ENCODE data around the gene CDC42BPB.

CDC42BPB gene

GRCh38 chr14:103008126-103008525 lies 49.2 kb downstream of the CDC42BPB start:
- Histone ChIP-seq H3K27ac (ENCODE audit: low read depth, low read length) (no peak overlapping the region), H3K36me3 (ENCODE audit: control insufficient read depth, insufficient read depth, low read length) (peaks cover 15% of the 10 kb centered on the region), H3K4me1 (ENCODE audit: control insufficient read depth, insufficient read depth, low read length) (no peaks in the 10 kb centered on the region), H3K27me3 (ENCODE audit: control insufficient read depth, insufficient read depth, low read length) (no peaks in the 10 kb centered on the region), H3K9ac (ENCODE audit: low read length) (no peak overlapping the region), H3K4me3 (ENCODE audit: low read length) (no peak overlapping the region)

DNA sequence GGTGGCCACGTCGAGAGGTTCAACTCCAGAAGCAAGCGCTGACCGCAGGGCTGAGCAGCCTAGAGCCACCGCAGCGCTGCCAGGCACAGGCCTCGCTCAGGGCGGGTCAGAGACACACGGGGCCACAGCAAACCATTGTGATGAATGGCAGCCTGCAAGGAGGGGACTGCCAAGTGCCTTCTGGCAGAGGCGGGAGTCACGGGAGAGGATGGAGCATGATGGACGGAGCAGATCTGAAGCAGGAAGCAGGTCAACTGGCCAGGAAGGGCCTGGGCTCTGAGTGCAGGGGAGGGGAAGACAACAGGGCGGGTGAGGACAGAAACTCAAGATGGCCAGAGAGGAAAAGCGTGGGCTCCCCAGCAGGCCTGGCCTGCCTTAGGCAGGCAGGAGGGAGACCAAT lies 49.8 kb downstream of the CDC42BPB start:
- H3K27me3 ChIP-seq (ENCODE audit: control insufficient read depth, insufficient read depth, low read length) = no peaks in the 10 kb centered on the region
- no peak overlapping the region for H3K27ac ChIP-seq (ENCODE audit: low read depth, low read length)
- peaks cover 20% of the 10 kb centered on the region for H3K36me3 ChIP-seq (ENCODE audit: control insufficient read depth, insufficient read depth, low read length)
- no peak overlapping the region for H3K9ac ChIP-seq (ENCODE audit: low read length)
- H3K4me3 ChIP-seq (ENCODE audit: low read length) = no peak overlapping the region
- no peaks in the 10 kb centered on the region for H3K4me1 ChIP-seq (ENCODE audit: control insufficient read depth, insufficient read depth, low read length)

DNA sequence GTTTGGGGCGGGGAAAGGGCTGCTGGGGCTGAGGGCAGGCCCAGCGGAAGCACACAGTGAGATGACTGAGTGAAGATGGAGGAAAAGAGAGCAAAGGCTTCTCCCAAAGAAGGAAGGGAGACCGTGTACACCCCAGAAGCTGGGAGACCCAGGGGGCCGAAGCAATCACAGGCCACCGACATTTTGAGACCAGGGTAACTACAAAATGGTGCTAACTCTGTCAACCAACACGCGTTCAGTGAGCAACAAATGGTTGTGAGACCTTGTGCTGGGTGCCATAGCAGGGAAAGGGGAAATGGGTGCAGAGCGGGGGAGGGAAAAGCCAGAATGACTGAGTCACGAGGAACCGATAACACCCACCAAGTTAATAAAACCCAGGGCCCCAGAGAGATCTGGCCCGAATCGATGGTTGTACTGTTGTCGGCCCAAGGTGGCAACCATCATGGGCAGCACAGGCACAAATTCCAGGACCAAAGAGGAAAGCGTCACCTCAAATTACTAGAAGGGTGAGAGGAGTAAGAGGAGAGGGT lies 50.3 kb downstream of the CDC42BPB start:
- H3K27me3 ChIP-seq (ENCODE audit: control insufficient read depth, insufficient read depth, low read length) = no peaks in the 10 kb centered on the region
- H3K27ac ChIP-seq (ENCODE audit: low read depth, low read length) = no peak overlapping the region
- H3K4me3 ChIP-seq (ENCODE audit: low read length) = no peak overlapping the region
- H3K4me1 ChIP-seq (ENCODE audit: control insufficient read depth, insufficient read depth, low read length) = no peaks in the 10 kb centered on the region
- H3K9ac ChIP-seq (ENCODE audit: low read length) = no peak overlapping the region
- H3K36me3 ChIP-seq (ENCODE audit: control insufficient read depth, insufficient read depth, low read length) = peaks cover 23% of the 10 kb centered on the region

DNA sequence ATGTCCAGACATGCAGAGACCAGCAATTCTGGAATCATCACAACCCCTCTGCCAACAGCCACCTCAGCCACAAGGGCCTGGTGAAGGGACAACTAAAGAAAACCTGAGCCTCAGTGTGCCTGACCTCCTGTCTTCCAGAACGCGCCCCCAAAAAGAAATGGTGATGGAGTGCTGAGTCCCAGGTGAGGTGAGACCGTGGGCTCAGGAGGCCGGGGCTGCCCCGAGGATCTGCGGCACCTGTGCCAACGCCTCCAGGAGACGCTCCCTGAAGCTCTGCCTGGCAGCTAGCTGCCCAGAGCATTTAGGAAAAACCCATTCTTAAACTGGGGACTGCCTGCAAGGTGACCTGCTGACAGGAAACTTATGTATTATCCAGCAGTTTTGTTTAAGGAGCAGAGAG lies 51.2 kb downstream of the CDC42BPB start:
- no peaks in the 10 kb centered on the region for H3K4me1 ChIP-seq (ENCODE audit: control insufficient read depth, insufficient read depth, low read length)
- no peak overlapping the region for H3K4me3 ChIP-seq (ENCODE audit: low read length)
- H3K27ac ChIP-seq (ENCODE audit: low read depth, low read length) = no peak overlapping the region
- no peak overlapping the region for H3K9ac ChIP-seq (ENCODE audit: low read length)
- H3K36me3 ChIP-seq (ENCODE audit: control insufficient read depth, insufficient read depth, low read length) = peaks cover 23% of the 10 kb centered on the region
- H3K27me3 ChIP-seq (ENCODE audit: control insufficient read depth, insufficient read depth, low read length) = no peaks in the 10 kb centered on the region

GRCh38 chr14:103003850-103004249 lies 53.5 kb downstream of the CDC42BPB start:
- no peaks in the 10 kb centered on the region for H3K27me3 ChIP-seq (ENCODE audit: control insufficient read depth, insufficient read depth, low read length)
- H3K4me3 ChIP-seq (ENCODE audit: low read length) = no peak overlapping the region
- H3K9ac ChIP-seq (ENCODE audit: low read length) = no peak overlapping the region
- no peak overlapping the region for H3K27ac ChIP-seq (ENCODE audit: low read depth, low read length)
- no peaks in the 10 kb centered on the region for H3K4me1 ChIP-seq (ENCODE audit: control insufficient read depth, insufficient read depth, low read length)
- peaks cover 28% of the 10 kb centered on the region for H3K36me3 ChIP-seq (ENCODE audit: control insufficient read depth, insufficient read depth, low read length)

DNA sequence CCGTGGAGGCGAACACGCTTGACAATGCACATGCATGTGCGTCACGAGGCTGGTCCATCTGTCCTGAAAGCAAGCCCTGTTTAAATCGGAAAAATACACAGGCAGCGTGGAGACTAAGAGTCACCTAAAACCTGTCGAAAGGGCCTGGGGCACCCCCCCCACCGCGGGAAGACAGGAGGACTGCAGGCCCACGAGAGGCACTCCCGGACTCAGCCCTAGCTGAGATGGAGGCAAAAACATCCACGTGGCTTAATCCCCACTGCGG lies 54.1 kb downstream of the CDC42BPB start:
- Histone ChIP-seq H3K27ac (ENCODE audit: low read depth, low read length) (no peak overlapping the region), H3K4me1 (ENCODE audit: control insufficient read depth, insufficient read depth, low read length) (no peaks in the 10 kb centered on the region), H3K9ac (ENCODE audit: low read length) (no peak overlapping the region), H3K4me3 (ENCODE audit: low read length) (no peak overlapping the region), H3K36me3 (ENCODE audit: control insufficient read depth, insufficient read depth, low read length) (peaks cover 23% of the 10 kb centered on the region), H3K27me3 (ENCODE audit: control insufficient read depth, insufficient read depth, low read length) (no peaks in the 10 kb centered on the region)

GRCh38 chr14:103002578-103003350 lies 54.6 kb downstream of the CDC42BPB start:
- no peak overlapping the region for H3K27ac ChIP-seq (ENCODE audit: low read depth, low read length)
- H3K9ac ChIP-seq (ENCODE audit: low read length) = no peak overlapping the region
- H3K36me3 ChIP-seq (ENCODE audit: control insufficient read depth, insufficient read depth, low read length) = peaks cover 20% of the 10 kb centered on the region
- no peak overlapping the region for H3K4me3 ChIP-seq (ENCODE audit: low read length)
- no peaks in the 10 kb centered on the region for H3K4me1 ChIP-seq (ENCODE audit: control insufficient read depth, insufficient read depth, low read length)
- H3K27me3 ChIP-seq (ENCODE audit: control insufficient read depth, insufficient read depth, low read length) = no peaks in the 10 kb centered on the region

- Histone ChIP-seq H3K27me3 (ENCODE audit: control insufficient read depth, insufficient read depth, low read length) (no peaks in the 10 kb centered on the region), H3K9ac (ENCODE audit: low read length) (no peak overlapping the region), H3K4me3 (ENCODE audit: low read length) (no peak overlapping the region), H3K36me3 (ENCODE audit: control insufficient read depth, insufficient read depth, low read length) (peaks cover 13% of the 10 kb centered on the region), H3K27ac (ENCODE audit: low read depth, low read length) (no peak overlapping the region), H3K4me1 (ENCODE audit: control insufficient read depth, insufficient read depth, low read length) (no peaks in the 10 kb centered on the region)
These were observed 55.5 kb downstream of the CDC42BPB start for GRCh38 chr14:103001651-103002396.

DNA sequence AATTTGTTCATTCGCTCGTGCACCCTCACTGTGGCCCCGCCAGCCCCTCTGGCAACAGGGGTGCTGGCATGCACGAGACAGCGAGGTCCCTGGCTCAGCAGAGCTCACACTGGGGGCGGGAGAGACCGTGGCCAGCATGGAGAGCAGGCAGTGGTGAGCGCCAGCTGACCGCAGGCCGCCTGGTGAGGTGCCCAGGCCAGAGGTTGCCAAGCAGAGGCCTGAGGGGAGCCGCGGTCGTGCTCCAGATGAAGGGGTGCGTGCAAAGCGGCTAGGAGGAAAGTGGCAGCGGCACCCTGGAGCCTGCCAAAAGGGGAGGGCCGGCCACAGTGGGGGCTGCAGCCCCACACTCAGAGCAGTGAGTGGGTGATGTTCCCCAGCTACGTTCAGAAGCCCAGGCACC lies 56.1 kb downstream of the CDC42BPB start:
- no peak overlapping the region for H3K27ac ChIP-seq (ENCODE audit: low read depth, low read length)
- H3K4me1 ChIP-seq (ENCODE audit: control insufficient read depth, insufficient read depth, low read length) = no peaks in the 10 kb centered on the region
- no peak overlapping the region for H3K9ac ChIP-seq (ENCODE audit: low read length)
- no peak overlapping the region for H3K4me3 ChIP-seq (ENCODE audit: low read length)
- H3K27me3 ChIP-seq (ENCODE audit: control insufficient read depth, insufficient read depth, low read length) = no peaks in the 10 kb centered on the region
- H3K36me3 ChIP-seq (ENCODE audit: control insufficient read depth, insufficient read depth, low read length) = peaks cover 13% of the 10 kb centered on the region

GRCh38 chr14:103000291-103000921 lies 56.9 kb downstream of the CDC42BPB start:
- H3K9ac ChIP-seq (ENCODE audit: low read length) = no peak overlapping the region
- no peak overlapping the region for H3K27ac ChIP-seq (ENCODE audit: low read depth, low read length)
- H3K27me3 ChIP-seq (ENCODE audit: control insufficient read depth, insufficient read depth, low read length) = no peaks in the 10 kb centered on the region
- no peak overlapping the region for H3K4me3 ChIP-seq (ENCODE audit: low read length)
- no peaks in the 10 kb centered on the region for H3K4me1 ChIP-seq (ENCODE audit: control insufficient read depth, insufficient read depth, low read length)
- peaks cover 13% of the 10 kb centered on the region for H3K36me3 ChIP-seq (ENCODE audit: control insufficient read depth, insufficient read depth, low read length)

GRCh38 chr14:102999227-102999895 lies 58.0 kb downstream of the CDC42BPB start:
- Histone ChIP-seq H3K27me3 (ENCODE audit: control insufficient read depth, insufficient read depth, low read length) (no peaks in the 10 kb centered on the region), H3K4me1 (ENCODE audit: control insufficient read depth, insufficient read depth, low read length) (no peaks in the 10 kb centered on the region), H3K27ac (ENCODE audit: low read depth, low read length) (no peak overlapping the region), H3K9ac (ENCODE audit: low read length) (no peak overlapping the region), H3K36me3 (ENCODE audit: control insufficient read depth, insufficient read depth, low read length) (peaks cover 13% of the 10 kb centered on the region), H3K4me3 (ENCODE audit: low read length) (no peak overlapping the region)

DNA sequence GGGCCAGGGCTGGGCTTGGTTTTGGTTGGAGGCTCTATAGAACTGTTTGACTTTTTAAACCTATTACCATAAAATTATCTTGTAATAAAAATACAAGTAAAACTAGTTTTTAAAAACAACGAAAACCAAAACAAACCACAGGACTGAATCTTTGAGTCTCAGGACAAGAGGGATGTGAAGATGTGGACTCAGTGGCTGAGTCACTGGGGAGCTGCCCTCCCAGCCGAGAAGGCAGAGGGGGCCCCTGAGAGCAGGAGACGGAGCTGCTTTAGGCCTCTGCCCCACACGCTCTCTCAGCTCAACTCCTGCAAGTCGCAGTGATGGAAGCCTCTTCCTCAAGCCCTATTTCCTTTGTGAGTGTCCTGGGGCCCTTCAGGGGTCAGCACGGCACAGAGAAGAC lies 59.0 kb downstream of the CDC42BPB start:
- Histone ChIP-seq H3K4me3 (ENCODE audit: low read length) (no peak overlapping the region), H3K4me1 (ENCODE audit: control insufficient read depth, insufficient read depth, low read length) (no peaks in the 10 kb centered on the region), H3K9ac (ENCODE audit: low read length) (no peak overlapping the region), H3K27me3 (ENCODE audit: control insufficient read depth, insufficient read depth, low read length) (no peaks in the 10 kb centered on the region), H3K27ac (ENCODE audit: low read depth, low read length) (no peak overlapping the region), H3K36me3 (ENCODE audit: control insufficient read depth, insufficient read depth, low read length) (peaks cover 15% of the 10 kb centered on the region)
